ENCODE measurements around the gene GREM2. TPM values are rescaled to one million over a fixed set of nuclear protein-coding genes. Genes with fewer than 3 reads are reported as not detected.

Gene GREM2
- total RNA-seq, 1 donor from 2014 or later = 0.48 TPM

- Mint-ChIP-seq H3K36me3 (ENCODE audit: insufficient read depth) (no peaks in the 10 kb centered on the region), H3K4me1 (ENCODE audit: low read depth) (peaks cover 8% of the 10 kb centered on the region), H3K27ac (no peak overlapping the region), H3K27me3 (peaks cover 10% of the 10 kb centered on the region), H3K9me3 (ENCODE audit: low read depth) (no peaks in the 10 kb centered on the region), H3K4me3 (ENCODE audit: low read depth) (no peak overlapping the region)
- DNase-seq (ENCODE audit: low spot score, unreplicated experiment) = no peak
- TF ChIP-seq CTCF (IDR thresholded peaks at IDR 0.05; ENCODE audit: unreplicated experiment) = no peak
These were observed 144.1 kb downstream of the GREM2 start for GRCh38 chr1:240467895-240468294.

DNA sequence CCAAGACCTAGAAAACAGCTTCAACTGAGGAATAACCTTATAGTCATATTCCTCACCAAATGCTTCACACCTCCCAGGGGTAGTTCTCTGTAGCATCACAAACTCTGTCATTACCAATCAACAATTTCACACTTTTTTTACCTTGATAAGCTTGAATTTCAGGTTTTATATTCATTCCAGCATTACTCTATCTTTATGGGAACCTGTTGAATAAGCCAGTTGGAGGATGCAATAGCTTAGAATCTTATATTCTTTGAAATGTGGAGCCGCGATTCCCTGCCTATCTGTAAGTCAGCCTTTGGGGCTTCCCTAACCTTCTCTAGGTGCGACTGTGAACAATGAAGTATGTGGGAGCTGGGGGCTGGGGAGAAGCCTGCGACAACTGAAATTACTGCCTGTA, 145.4 kb downstream of the GREM2 start:
- peaks cover 14% of the 10 kb centered on the region for H3K27me3 Mint-ChIP-seq
- H3K36me3 Mint-ChIP-seq (ENCODE audit: insufficient read depth) = no peaks in the 10 kb centered on the region
- no peak overlapping the region for H3K4me3 Mint-ChIP-seq (ENCODE audit: low read depth)
- no peak for TF ChIP-seq CTCF (IDR thresholded peaks at IDR 0.05; ENCODE audit: unreplicated experiment)
- H3K27ac Mint-ChIP-seq = no peak overlapping the region
- no peak for DNase-seq (ENCODE audit: low spot score, unreplicated experiment)
- H3K4me1 Mint-ChIP-seq (ENCODE audit: low read depth) = peaks cover 6% of the 10 kb centered on the region
- no peaks in the 10 kb centered on the region for H3K9me3 Mint-ChIP-seq (ENCODE audit: low read depth)

DNA sequence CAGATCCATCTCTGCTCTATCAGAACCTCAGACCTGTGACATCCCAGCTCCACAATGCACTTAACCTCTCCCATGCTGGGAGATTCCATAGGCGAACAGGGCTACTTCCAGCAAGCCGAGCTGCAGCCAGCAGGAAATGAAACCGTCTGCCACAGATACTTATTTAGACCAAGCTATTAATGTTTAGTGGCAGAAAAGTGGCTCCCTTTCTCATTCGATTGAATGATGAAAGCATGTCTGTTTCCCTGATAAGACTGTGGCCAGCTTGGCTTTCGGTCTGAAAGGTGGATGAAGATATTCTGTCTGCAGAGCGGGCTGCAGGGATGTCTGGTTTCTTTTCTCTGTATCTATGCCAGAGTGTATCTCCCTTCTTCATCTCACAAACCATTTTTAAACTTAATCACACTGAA, 146.4 kb downstream of the GREM2 start:
- Mint-ChIP-seq H3K4me1 (ENCODE audit: low read depth) (peaks cover 6% of the 10 kb centered on the region), H3K9me3 (ENCODE audit: low read depth) (no peaks in the 10 kb centered on the region), H3K27me3 (peaks cover 14% of the 10 kb centered on the region), H3K27ac (peak overlapping the region; percentile 53), H3K36me3 (ENCODE audit: insufficient read depth) (no peaks in the 10 kb centered on the region), H3K4me3 (ENCODE audit: low read depth) (no peak overlapping the region)
- no peak for DNase-seq (ENCODE audit: low spot score, unreplicated experiment)
- no peak for TF ChIP-seq CTCF (IDR thresholded peaks at IDR 0.05; ENCODE audit: unreplicated experiment)

DNA sequence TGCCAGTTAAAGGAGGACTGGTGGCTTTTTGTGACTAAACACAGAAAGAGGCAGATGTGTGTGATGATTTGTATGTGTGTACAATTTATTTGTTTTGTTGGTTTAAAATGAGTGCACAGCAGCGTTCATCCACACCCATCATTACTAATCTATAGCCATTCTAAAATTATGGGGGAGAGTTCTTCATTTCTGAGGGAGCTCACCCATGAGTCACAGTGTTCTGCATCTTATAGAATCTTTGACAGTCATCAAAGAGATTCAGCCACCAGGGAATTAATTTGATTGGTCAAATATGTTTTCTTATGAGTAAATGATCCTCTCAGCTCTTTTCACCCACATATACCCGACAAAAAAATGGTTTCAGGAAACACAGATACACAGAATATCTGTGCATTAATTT, 147.9 kb downstream of the GREM2 start:
- Mint-ChIP-seq H3K4me3 (ENCODE audit: low read depth) (no peak overlapping the region), H3K27me3 (peaks cover 14% of the 10 kb centered on the region), H3K4me1 (ENCODE audit: low read depth) (peaks cover 6% of the 10 kb centered on the region), H3K27ac (no peak overlapping the region), H3K36me3 (ENCODE audit: insufficient read depth) (no peaks in the 10 kb centered on the region), H3K9me3 (ENCODE audit: low read depth) (no peaks in the 10 kb centered on the region)
- no peak for DNase-seq (ENCODE audit: low spot score, unreplicated experiment)
- TF ChIP-seq CTCF (IDR thresholded peaks at IDR 0.05; ENCODE audit: unreplicated experiment) = no peak

GRCh38 chr1:240462766-240463395, 149.1 kb downstream of the GREM2 start:
- no peak for DNase-seq (ENCODE audit: low spot score, unreplicated experiment)
- H3K4me3 Mint-ChIP-seq (ENCODE audit: low read depth) = no peak overlapping the region
- no peak overlapping the region for H3K27ac Mint-ChIP-seq
- no peak for TF ChIP-seq CTCF (IDR thresholded peaks at IDR 0.05; ENCODE audit: unreplicated experiment)
- no peaks in the 10 kb centered on the region for H3K36me3 Mint-ChIP-seq (ENCODE audit: insufficient read depth)
- H3K9me3 Mint-ChIP-seq (ENCODE audit: low read depth) = no peaks in the 10 kb centered on the region
- peaks cover 9% of the 10 kb centered on the region for H3K27me3 Mint-ChIP-seq
- H3K4me1 Mint-ChIP-seq (ENCODE audit: low read depth) = peaks cover 6% of the 10 kb centered on the region

Measured in progenitor cell of endocrine pancreas (in vitro differentiated cells).